Measurements from ENCODE around the gene ZNF552. TPM values are rescaled to one million over a fixed set of nuclear protein-coding genes. Genes with fewer than 3 reads are reported as not detected.

Gene ZNF552
- polyA plus RNA-seq, 1 of the 3 experiments (the other 2 are of a cell fraction) = 3.2 TPM

DNA sequence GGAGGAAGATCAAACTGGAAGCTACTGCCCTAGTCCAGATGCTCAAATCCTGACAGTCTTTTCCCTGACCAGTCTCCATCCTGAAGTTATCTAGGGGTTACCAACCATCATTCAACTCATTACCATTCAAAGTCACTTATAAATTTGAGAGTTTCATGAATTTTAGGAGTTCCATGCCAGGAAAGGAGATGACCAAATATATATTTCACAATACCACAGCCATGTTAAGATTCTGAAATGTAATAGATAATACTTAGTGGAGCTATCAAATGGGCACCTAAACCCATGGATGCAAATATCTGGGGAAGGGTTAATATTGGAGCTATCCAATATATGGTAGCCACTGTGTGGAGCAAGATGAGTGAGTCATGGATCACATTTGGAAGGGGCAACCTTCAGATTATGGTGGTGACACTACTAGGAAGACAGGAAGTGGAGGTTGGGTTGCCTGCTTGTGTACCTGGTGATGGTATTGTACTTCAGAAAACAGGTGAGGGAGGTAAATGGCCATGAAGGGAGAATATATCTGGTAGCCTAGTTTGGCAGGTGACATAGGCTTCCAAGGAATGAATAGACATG, 26.5 kb downstream of the ZNF552 start:
- no peak overlapping the region; a peak in 1 of 4 replicates for H3K4me3 ChIP-seq (ENCODE audit: low read depth in 2 of 2, low read length in 1 of 2)
- no peaks in the 10 kb centered on the region for H3K4me1 ChIP-seq (ENCODE audit: control insufficient read depth in 1 of 2, insufficient read depth in 2 of 2, low read depth in 1 of 2, low read length in 1 of 2)
- no peaks in the 10 kb centered on the region for H4K20me1 ChIP-seq (ENCODE audit: insufficient read depth)
- DNase-seq = no peak
- TF ChIP-seq, protein P1, sequence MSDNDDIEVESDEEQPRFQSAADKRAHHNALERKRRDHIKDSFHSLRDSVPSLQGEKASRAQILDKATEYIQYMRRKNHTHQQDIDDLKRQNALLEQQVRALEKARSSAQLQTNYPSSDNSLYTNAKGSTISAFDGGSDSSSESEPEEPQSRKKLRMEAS (IDR thresholded peaks at IDR 0.05; ENCODE audit: low read depth) = no peak
- TF ChIP-seq EZH2phosphoT487 (IDR thresholded peaks at IDR 0.05; ENCODE audit: borderline replicate concordance, low read depth) = no peak
- TF ChIP-seq RFX5 (IDR thresholded peaks at IDR 0.05; ENCODE audit: low read length) = no peak
- no peak for TF ChIP-seq YY1 (IDR thresholded peaks at IDR 0.05; ENCODE audit: low read depth)
- no peak for TF ChIP-seq SIN3A (IDR thresholded peaks at IDR 0.05; ENCODE audit: borderline replicate concordance, low read depth, low read length)
- TF ChIP-seq, protein P2, sequence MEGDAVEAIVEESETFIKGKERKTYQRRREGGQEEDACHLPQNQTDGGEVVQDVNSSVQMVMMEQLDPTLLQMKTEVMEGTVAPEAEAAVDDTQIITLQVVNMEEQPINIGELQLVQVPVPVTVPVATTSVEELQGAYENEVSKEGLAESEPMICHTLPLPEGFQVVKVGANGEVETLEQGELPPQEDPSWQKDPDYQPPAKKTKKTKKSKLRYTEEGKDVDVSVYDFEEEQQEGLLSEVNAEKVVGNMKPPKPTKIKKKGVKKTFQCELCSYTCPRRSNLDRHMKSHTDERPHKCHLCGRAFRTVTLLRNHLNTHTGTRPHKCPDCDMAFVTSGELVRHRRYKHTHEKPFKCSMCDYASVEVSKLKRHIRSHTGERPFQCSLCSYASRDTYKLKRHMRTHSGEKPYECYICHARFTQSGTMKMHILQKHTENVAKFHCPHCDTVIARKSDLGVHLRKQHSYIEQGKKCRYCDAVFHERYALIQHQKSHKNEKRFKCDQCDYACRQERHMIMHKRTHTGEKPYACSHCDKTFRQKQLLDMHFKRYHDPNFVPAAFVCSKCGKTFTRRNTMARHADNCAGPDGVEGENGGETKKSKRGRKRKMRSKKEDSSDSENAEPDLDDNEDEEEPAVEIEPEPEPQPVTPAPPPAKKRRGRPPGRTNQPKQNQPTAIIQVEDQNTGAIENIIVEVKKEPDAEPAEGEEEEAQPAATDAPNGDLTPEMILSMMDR (IDR thresholded peaks at IDR 0.05) = no peak
- TF ChIP-seq, protein P3, sequence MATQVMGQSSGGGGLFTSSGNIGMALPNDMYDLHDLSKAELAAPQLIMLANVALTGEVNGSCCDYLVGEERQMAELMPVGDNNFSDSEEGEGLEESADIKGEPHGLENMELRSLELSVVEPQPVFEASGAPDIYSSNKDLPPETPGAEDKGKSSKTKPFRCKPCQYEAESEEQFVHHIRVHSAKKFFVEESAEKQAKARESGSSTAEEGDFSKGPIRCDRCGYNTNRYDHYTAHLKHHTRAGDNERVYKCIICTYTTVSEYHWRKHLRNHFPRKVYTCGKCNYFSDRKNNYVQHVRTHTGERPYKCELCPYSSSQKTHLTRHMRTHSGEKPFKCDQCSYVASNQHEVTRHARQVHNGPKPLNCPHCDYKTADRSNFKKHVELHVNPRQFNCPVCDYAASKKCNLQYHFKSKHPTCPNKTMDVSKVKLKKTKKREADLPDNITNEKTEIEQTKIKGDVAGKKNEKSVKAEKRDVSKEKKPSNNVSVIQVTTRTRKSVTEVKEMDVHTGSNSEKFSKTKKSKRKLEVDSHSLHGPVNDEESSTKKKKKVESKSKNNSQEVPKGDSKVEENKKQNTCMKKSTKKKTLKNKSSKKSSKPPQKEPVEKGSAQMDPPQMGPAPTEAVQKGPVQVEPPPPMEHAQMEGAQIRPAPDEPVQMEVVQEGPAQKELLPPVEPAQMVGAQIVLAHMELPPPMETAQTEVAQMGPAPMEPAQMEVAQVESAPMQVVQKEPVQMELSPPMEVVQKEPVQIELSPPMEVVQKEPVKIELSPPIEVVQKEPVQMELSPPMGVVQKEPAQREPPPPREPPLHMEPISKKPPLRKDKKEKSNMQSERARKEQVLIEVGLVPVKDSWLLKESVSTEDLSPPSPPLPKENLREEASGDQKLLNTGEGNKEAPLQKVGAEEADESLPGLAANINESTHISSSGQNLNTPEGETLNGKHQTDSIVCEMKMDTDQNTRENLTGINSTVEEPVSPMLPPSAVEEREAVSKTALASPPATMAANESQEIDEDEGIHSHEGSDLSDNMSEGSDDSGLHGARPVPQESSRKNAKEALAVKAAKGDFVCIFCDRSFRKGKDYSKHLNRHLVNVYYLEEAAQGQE (IDR thresholded peaks at IDR 0.05; ENCODE audit: low read depth, low read length) = no peak
- no peak for TF ChIP-seq JUND (IDR thresholded peaks at IDR 0.05)
- no peak for TF ChIP-seq TEAD4 (IDR thresholded peaks at IDR 0.05; ENCODE audit: borderline replicate concordance, insufficient read depth)
- no peak for TF ChIP-seq FOXM1 (IDR thresholded peaks at IDR 0.05; ENCODE audit: low read depth)
- no peak for TF ChIP-seq EP300 (IDR thresholded peaks at IDR 0.05; ENCODE audit: borderline replicate concordance in 1 of 2, low read depth in 1 of 2, low read length in 1 of 2)
- no peaks in the 10 kb centered on the region for H3K9me2 ChIP-seq
- H3K27ac ChIP-seq (ENCODE audit: low read depth in 2 of 2, low read length in 1 of 2) = no peak overlapping the region
- no peak overlapping the region for H2AFZ ChIP-seq (ENCODE audit: low read depth)
- peaks cover 4 to 22% of the 10 kb centered on the region in 2 experiments for H3K36me3 ChIP-seq (replicated peaks in 1 of 2; ENCODE audit: control insufficient read depth in 1 of 2, insufficient read depth in 2 of 2, low read length in 1 of 2)
- H3K79me2 ChIP-seq (ENCODE audit: insufficient read depth) = 0 out of 2 replicates have a peak, but pooled peaks cover 3% of the 10 kb centered on the region
- H3K27me3 ChIP-seq (ENCODE audit: insufficient read depth) = no peaks in the 10 kb centered on the region
- H3K9me3 ChIP-seq = no peaks in the 10 kb centered on the region
- no peaks in the 10 kb centered on the region for H3F3A ChIP-seq (replicated peaks; ENCODE audit: insufficient read depth)
- POLR2A ChIA-PET = no interaction called here
- H3K9ac ChIP-seq = no peak overlapping the region
- CTCF ChIA-PET = no interaction called here
- H3K4me2 ChIP-seq = no peak overlapping the region

DNA sequence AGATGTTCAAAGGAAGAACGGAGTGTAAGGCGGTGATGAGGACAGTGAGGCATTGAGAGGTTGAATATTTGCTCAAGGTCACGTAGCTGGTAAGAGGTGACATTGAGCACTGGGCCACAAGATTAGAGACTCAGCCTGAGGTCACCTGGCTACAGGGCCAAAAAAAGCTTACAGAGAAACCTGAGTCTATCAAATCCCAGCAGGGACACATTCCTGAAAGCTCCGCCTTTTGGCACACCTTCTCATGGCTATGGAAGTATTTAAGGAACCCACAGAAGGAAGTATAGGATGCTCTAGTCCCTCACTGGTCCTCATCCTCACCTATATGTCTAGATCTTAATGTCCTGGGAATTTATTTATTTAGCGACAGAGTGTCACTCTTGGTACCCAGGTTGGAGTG, 27.8 kb downstream of the ZNF552 start:
- peaks cover 4 to 18% of the 10 kb centered on the region in 2 experiments for H3K36me3 ChIP-seq (replicated peaks in 1 of 2; ENCODE audit: control insufficient read depth in 1 of 2, insufficient read depth in 2 of 2, low read length in 1 of 2)
- H3K4me1 ChIP-seq (ENCODE audit: control insufficient read depth in 1 of 2, insufficient read depth in 2 of 2, low read depth in 1 of 2, low read length in 1 of 2) = no peaks in the 10 kb centered on the region
- peak overlapping the region in 1 of 2 experiments; percentile 3; a peak in 1 of 4 replicates for H3K4me3 ChIP-seq (ENCODE audit: low read depth in 2 of 2, low read length in 1 of 2)
- 93% methylated on average over 5 of the region's 5 CpGs for WGBS (ENCODE audit: low lambda C conversion rate)
- H3K9ac ChIP-seq = no peak overlapping the region
- no peaks in the 10 kb centered on the region for H3F3A ChIP-seq (replicated peaks; ENCODE audit: insufficient read depth)
- H4K20me1 ChIP-seq (ENCODE audit: insufficient read depth) = no peaks in the 10 kb centered on the region
- CTCF ChIA-PET = no interaction called here
- no peak overlapping the region for H2AFZ ChIP-seq (ENCODE audit: low read depth)
- H3K79me2 ChIP-seq (ENCODE audit: insufficient read depth) = peaks cover 7% of the 10 kb centered on the region; the same call in 1 of the 2 replicates
- POLR2A ChIA-PET = no interaction called here
- DNase-seq = no peak
- no peak overlapping the region for H3K4me2 ChIP-seq
- H3K9me2 ChIP-seq = no peaks in the 10 kb centered on the region
- H3K9me3 ChIP-seq = no peaks in the 10 kb centered on the region
- no peaks in the 10 kb centered on the region for H3K27me3 ChIP-seq (ENCODE audit: insufficient read depth)
- no peak overlapping the region for H3K27ac ChIP-seq (ENCODE audit: low read depth in 2 of 2, low read length in 1 of 2)
- TF ChIP-seq TCF12 (IDR thresholded peaks at IDR 0.05) = no peak
- TF ChIP-seq YY1 (IDR thresholded peaks at IDR 0.05; ENCODE audit: low read depth) = no peak
- no peak for TF ChIP-seq NRF1 (IDR thresholded peaks at IDR 0.05; ENCODE audit: low read depth, low read length)
- TF ChIP-seq MXI1 (IDR thresholded peaks at IDR 0.05; ENCODE audit: low read depth, low read length) = no peak
- TF ChIP-seq CHD2 (IDR thresholded peaks at IDR 0.05; ENCODE audit: low read length, partially characterized antibody) = no peak
- TF ChIP-seq JUND (IDR thresholded peaks at IDR 0.05) = no peak
- TF ChIP-seq, protein P2 (IDR thresholded peaks at IDR 0.05) = no peak
- TF ChIP-seq RXRA (IDR thresholded peaks at IDR 0.05; ENCODE audit: borderline replicate concordance, low read depth) = no peak
- no peak for TF ChIP-seq FOSL2 (IDR thresholded peaks at IDR 0.05; ENCODE audit: borderline replicate concordance, low read depth)
